Prostate gland (tissue), 2 donors: ENCODE measurements around the gene ZBTB44.

Experiments
- CTCF ChIP-seq, 4 experiments: fragments of 200-600 bp in 2 of 4; fragments of 450-650 bp in 2 of 4; sonication (generic) in 2 of 4; IDR thresholded peaks; 1 replicate in 3 of 4; 2 replicates in 1 of 4; pipeline ENCODE4 v1.5.1; 2016 to 2019; ENCODE audit warnings: antibody characterized with exemption in 4 of 4, mild to moderate bottlenecking in 2 of 4, moderate library complexity in 2 of 4
- POLR2A ChIP-seq: fragments of 450-650 bp; IDR thresholded peaks from one replicate; pipeline ENCODE4 v1.6.1; 2016; ENCODE audit warnings: antibody characterized with exemption, mild to moderate bottlenecking
- POLR2AphosphoS5 ChIP-seq: sonication (generic); formaldehyde crosslinking; IDR thresholded peaks from one replicate; pipeline ENCODE4 v1.6.1; 2017; ENCODE audit warnings: antibody characterized with exemption

- TF ChIP-seq CTCF (IDR thresholded peaks at IDR 0.05), result no peak
- no peak for TF ChIP-seq POLR2A
- no peak for TF ChIP-seq POLR2AphosphoS5
These were observed 43.7 kb upstream of the ZBTB44 start for GRCh38 chr11:130358398-130358797.
